BJ (cell line): ENCODE measurements around the gene ACOX1. TPM values are rescaled to one million over a fixed set of nuclear protein-coding genes. Genes with fewer than 3 reads are reported as not detected.

Source experiments
- CTCF ChIA-PET: fragments of 350-600 bp; formaldehyde crosslinking; extraction: SDS; loops from one replicate; lab custom pipeline; 2021; ENCODE audit warnings: antibody characterized with exemption, inconsistent platforms; lab: Yijun Ruan, JAX
- POLR2A ChIA-PET: fragments of 300-600 bp; sonication (Branson Sonifier 250); formaldehyde crosslinking; extraction: SDS; loops from one replicate; lab custom pipeline; 2021; ENCODE audit warnings: antibody characterized with exemption; lab: Charles Lee
- DNase-seq: peaks from one replicate; pipeline ENCODE4 v3.0.0-alpha.2; 2011; ENCODE audit warnings: low read depth
- H3K27me3 ChIP-seq: 2 replicates; pipeline ENCODE4 v1.6.0; 2011; ENCODE audit warnings: low read length; ENCODE audit not compliant: control insufficient read depth, insufficient read depth
- H3K36me3 ChIP-seq: 2 replicates; pipeline ENCODE4 v1.5.1; 2011; ENCODE audit warnings: low read length; ENCODE audit not compliant: control insufficient read depth, insufficient read depth
- H3K4me3 ChIP-seq: 2 replicates; pipeline ENCODE4 v1.5.1; 2011; ENCODE audit warnings: low read depth, mild to moderate bottlenecking, control low read depth, low read length
- CTCF ChIP-seq: IDR thresholded peaks from 2 replicates; pipeline ENCODE4 v1.5.1; 2011; ENCODE audit warnings: low read depth, mild to moderate bottlenecking, control low read depth, inconsistent platforms, low read length, moderate library complexity; ENCODE audit not compliant: insufficient read depth
- polyA plus RNA-seq: library from polyadenylated mRNA; depleted of rRNA; stranded (reverse); fragments of >200 nt; gene quantifications from 2 replicates; pipeline ENCODE4 v1.2.3, GENCODE V29; 2011

ACOX1 gene
- polyA plus RNA-seq, 1 experiment, result 33.6 TPM

- H3K27me3 ChIP-seq, result no peaks in the 10 kb centered on the region
- ChIA-PET POLR2A (no interaction called here), CTCF (interaction anchor here (12.0 kb wide), 1 partner anchor 92 kb away, joined by 264 read pairs; the partner anchor contains the start of gene CDK3)
- peaks cover 3% of the 10 kb centered on the region; the same call in 1 of the 2 replicates for H3K36me3 ChIP-seq
- H3K4me3 ChIP-seq, result no peak overlapping the region
- DNase-seq, result no peak
- no peak for TF ChIP-seq CTCF
These were observed 65.3 kb downstream of the ACOX1 start for GRCh38 chr17:75913537-75914210.

GRCh38 chr17:75910699-75911098 is 68.3 kb downstream of the ACOX1 start:
- Histone ChIP-seq H3K36me3 (peaks cover 3% of the 10 kb centered on the region; the same call in 1 of the 2 replicates), H3K27me3 (no peaks in the 10 kb centered on the region), H3K4me3 (no peak overlapping the region)
- no peak for TF ChIP-seq CTCF
- DNase-seq, result no peak
- POLR2A ChIA-PET, result no interaction called here
- CTCF ChIA-PET, result interaction anchor here (0.8 to 12.0 kb wide), 6 partner anchors 10 to 392 kb away, joined by 3 to 264 read pairs (median 4); partner anchors contain the start of gene CDK3

GRCh38 chr17:75909812-75910274 is 69.1 kb downstream of the ACOX1 start:
- ChIA-PET CTCF (interaction anchor here (0.8 to 12.0 kb wide), 6 partner anchors 14 to 393 kb away, joined by 3 to 264 read pairs (median 3); partner anchors contain the start of gene CDK3), POLR2A (interaction anchor here (0.6 to 1.0 kb wide), 2 partner anchors 10 to 130 kb away, joined by 3 to 5 read pairs; no protein-coding TSS in a partner anchor)
- TF ChIP-seq CTCF, result no peak
- Histone ChIP-seq H3K36me3 (peaks cover 3% of the 10 kb centered on the region; the same call in 1 of the 2 replicates), H3K27me3 (no peaks in the 10 kb centered on the region), H3K4me3 (no peak overlapping the region)
- no peak for DNase-seq

- no peaks in the 10 kb centered on the region for H3K27me3 ChIP-seq
- no peak for DNase-seq
- peaks cover 3% of the 10 kb centered on the region; the same call in 1 of the 2 replicates for H3K36me3 ChIP-seq
- ChIA-PET POLR2A (interaction anchor here (0.6 to 1.0 kb wide), 2 partner anchors 10 to 129 kb away, joined by 3 to 5 read pairs; no protein-coding TSS in a partner anchor), CTCF (interaction anchor here (0.8 to 12.0 kb wide), 6 partner anchors 13 to 394 kb away, joined by 3 to 264 read pairs (median 3); partner anchors contain the start of gene CDK3)
- no peak for TF ChIP-seq CTCF
- H3K4me3 ChIP-seq, result no peak overlapping the region
These were observed 69.7 kb downstream of the ACOX1 start for GRCh38 chr17:75909051-75909811.
